ENCODE data around the gene DGLUCY. TPM values are rescaled to one million over a fixed set of nuclear protein-coding genes. Genes with fewer than 3 reads are reported as not detected.
"Not testable (repeated sequence)": the region's sequence is repeated elsewhere in the genome, so short reads cannot be mapped to it uniquely, and the experiment has no call there.

Gene DGLUCY
- total RNA-seq, 1 experiment from 2014 or later, result 67.0 TPM

DNA sequence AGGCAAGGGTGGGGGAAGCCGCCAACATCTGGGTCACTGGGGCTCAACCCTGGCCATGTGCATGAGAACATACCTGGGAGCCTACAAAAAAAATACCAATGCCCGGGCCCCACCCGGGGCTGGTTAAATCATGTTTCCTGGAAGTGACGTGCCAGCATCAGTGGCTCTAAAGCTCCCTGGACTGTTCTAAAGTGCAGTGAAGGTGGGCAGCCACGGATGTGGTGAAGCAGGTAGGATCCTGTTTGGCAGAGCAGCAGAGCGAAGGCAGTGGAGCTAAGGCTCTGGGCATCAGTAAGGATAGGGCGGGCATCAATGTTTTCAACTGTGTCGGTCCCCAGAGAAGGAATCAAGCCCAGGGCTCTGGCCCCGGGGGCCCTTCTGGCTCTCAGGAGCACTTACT is 131.2 kb downstream of the DGLUCY start (continued):
- TF ChIP-seq, protein P1, sequence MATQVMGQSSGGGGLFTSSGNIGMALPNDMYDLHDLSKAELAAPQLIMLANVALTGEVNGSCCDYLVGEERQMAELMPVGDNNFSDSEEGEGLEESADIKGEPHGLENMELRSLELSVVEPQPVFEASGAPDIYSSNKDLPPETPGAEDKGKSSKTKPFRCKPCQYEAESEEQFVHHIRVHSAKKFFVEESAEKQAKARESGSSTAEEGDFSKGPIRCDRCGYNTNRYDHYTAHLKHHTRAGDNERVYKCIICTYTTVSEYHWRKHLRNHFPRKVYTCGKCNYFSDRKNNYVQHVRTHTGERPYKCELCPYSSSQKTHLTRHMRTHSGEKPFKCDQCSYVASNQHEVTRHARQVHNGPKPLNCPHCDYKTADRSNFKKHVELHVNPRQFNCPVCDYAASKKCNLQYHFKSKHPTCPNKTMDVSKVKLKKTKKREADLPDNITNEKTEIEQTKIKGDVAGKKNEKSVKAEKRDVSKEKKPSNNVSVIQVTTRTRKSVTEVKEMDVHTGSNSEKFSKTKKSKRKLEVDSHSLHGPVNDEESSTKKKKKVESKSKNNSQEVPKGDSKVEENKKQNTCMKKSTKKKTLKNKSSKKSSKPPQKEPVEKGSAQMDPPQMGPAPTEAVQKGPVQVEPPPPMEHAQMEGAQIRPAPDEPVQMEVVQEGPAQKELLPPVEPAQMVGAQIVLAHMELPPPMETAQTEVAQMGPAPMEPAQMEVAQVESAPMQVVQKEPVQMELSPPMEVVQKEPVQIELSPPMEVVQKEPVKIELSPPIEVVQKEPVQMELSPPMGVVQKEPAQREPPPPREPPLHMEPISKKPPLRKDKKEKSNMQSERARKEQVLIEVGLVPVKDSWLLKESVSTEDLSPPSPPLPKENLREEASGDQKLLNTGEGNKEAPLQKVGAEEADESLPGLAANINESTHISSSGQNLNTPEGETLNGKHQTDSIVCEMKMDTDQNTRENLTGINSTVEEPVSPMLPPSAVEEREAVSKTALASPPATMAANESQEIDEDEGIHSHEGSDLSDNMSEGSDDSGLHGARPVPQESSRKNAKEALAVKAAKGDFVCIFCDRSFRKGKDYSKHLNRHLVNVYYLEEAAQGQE (IDR thresholded peaks at IDR 0.05; ENCODE audit: low read depth), result no peak
- no peak for TF ChIP-seq CEBPB (IDR thresholded peaks at IDR 0.05; ENCODE audit: low read depth)

DNA sequence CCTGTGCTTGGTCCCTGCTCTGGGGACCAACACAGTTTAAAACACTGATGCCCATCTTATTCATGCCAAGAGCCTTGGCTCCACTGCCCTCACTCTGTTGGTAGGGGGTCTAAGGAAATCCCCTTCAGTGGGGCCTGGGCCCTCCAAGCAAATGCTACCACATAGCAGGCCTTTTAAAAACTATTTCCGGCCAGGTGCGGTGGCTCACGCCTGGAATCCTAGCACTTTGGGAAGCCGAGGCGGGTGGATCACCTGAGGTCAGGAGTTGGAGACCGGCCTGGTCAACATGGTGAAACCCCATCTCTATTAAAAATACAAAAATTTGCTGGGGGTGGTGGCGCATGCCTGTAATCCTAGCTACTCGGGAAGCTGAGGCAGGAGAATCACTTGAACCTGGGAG is 131.7 kb downstream of the DGLUCY start:
- H4K20me1 ChIP-seq (ENCODE audit: insufficient read depth); BruUV-seq (replicated peaks); H3K9me3 ChIP-seq (ENCODE audit: control insufficient read depth in 1 of 2, insufficient read depth in 1 of 2, low read depth in 1 of 2, low read length in 2 of 2); RAD21 ChIA-PET (ENCODE audit: low non-redundant PET in 1 of 2, low total read pairs in 2 of 2, uncharacterized antibody in 2 of 2, unreplicated experiment in 2 of 2); CTCF ChIA-PET; H3K4me2 ChIP-seq (ENCODE audit: low read length); H3K27ac ChIP-seq (ENCODE audit: low read depth, low read length); H2AFZ ChIP-seq (ENCODE audit: low read depth, low read length, poor library complexity, severe bottlenecking); H3K4me3 ChIP-seq (replicated peaks in 1 of 2; ENCODE audit: low read depth in 1 of 2, low read length in 2 of 2); DNase-seq (ENCODE audit: low read depth, low spot score); H3K9me2 ChIP-seq (ENCODE audit: insufficient read depth); POLR2A ChIA-PET; H3K4me1 ChIP-seq (ENCODE audit: control insufficient read depth in 1 of 2, insufficient read depth in 2 of 2, low read length in 2 of 2); intact Hi-C loops (cut with micrococcal nuclease); ATAC-seq; H3K9ac ChIP-seq (ENCODE audit: low read length); H3K79me2 ChIP-seq (ENCODE audit: insufficient read depth, low read length); H3K27me3 ChIP-seq (ENCODE audit: insufficient read depth, low read length); H3K36me3 ChIP-seq (ENCODE audit: control insufficient read depth in 1 of 2, insufficient read depth in 2 of 2, low read length in 2 of 2): not testable (repeated sequence)
